IPS-18a (cell line): ENCODE data around the gene ICE1.
"Not testable (repeated sequence)": the region's sequence is repeated elsewhere in the genome, so short reads cannot be mapped to it uniquely, and the experiment has no call there.

Experiments
- H3K27ac ChIP-seq: one replicate; pipeline ENCODE4 v1.5.1; 2013; ENCODE audit warnings: low read length
- H3K27me3 ChIP-seq: one replicate; pipeline ENCODE4 v1.6.1; 2013; ENCODE audit warnings: mild to moderate bottlenecking, low read length; ENCODE audit not compliant: control insufficient read depth, insufficient read depth
- H3K36me3 ChIP-seq: one replicate; pipeline ENCODE4 v1.6.1; 2013; ENCODE audit warnings: low read depth, low read length; ENCODE audit not compliant: control insufficient read depth
- H3K4me1 ChIP-seq: one replicate; pipeline ENCODE4 v1.6.1; 2013; ENCODE audit warnings: low read depth, low read length; ENCODE audit not compliant: control insufficient read depth
- H3K4me3 ChIP-seq: one replicate; pipeline ENCODE4 v1.5.1; 2013; ENCODE audit warnings: low read length
- H3K9ac ChIP-seq: one replicate; pipeline ENCODE4 v1.6.1; 2013; ENCODE audit warnings: mild to moderate bottlenecking, low read length, moderate library complexity
- H3K9me3 ChIP-seq: one replicate; pipeline ENCODE4 v1.6.1; 2013; ENCODE audit warnings: low read depth, low read length; ENCODE audit not compliant: control insufficient read depth

Gene ICE1

GRCh38 chr5:5494489-5495402 lies 72.3 kb downstream of the ICE1 start:
- Histone ChIP-seq H3K4me1 (peaks cover 19% of the 10 kb centered on the region), H3K9ac (no peak overlapping the region), H3K9me3 (no peaks in the 10 kb centered on the region), H3K27ac (no peak overlapping the region), H3K27me3 (peaks cover 20% of the 10 kb centered on the region), H3K4me3 (peak overlapping the region; percentile 54), H3K36me3 (peaks cover 2% of the 10 kb centered on the region)

- peaks cover 20% of the 10 kb centered on the region for H3K27me3 ChIP-seq
- no peak overlapping the region for H3K4me3 ChIP-seq
- H3K9ac ChIP-seq = no peak overlapping the region
- no peaks in the 10 kb centered on the region for H3K9me3 ChIP-seq
- H3K4me1 ChIP-seq = peaks cover 19% of the 10 kb centered on the region
- H3K36me3 ChIP-seq = no peaks in the 10 kb centered on the region
- no peak overlapping the region for H3K27ac ChIP-seq
These were observed 74.8 kb downstream of the ICE1 start for GRCh38 chr5:5497152-5497788.

- no peaks in the 10 kb centered on the region for H3K9me3 ChIP-seq
- H3K9ac ChIP-seq = no peak overlapping the region
- no peak overlapping the region for H3K4me3 ChIP-seq
- no peaks in the 10 kb centered on the region for H3K36me3 ChIP-seq
- H3K27ac ChIP-seq = no peak overlapping the region
- H3K27me3 ChIP-seq = peaks cover 20% of the 10 kb centered on the region
- peaks cover 12% of the 10 kb centered on the region for H3K4me1 ChIP-seq
These were observed 77.0 kb downstream of the ICE1 start for GRCh38 chr5:5499442-5499841.

- H3K27me3 ChIP-seq = no peaks in the 10 kb centered on the region
- no peaks in the 10 kb centered on the region for H3K36me3 ChIP-seq
- H3K9me3 ChIP-seq = no peaks in the 10 kb centered on the region
- no peak overlapping the region for H3K9ac ChIP-seq
- no peak overlapping the region for H3K4me3 ChIP-seq
- H3K27ac ChIP-seq = no peak overlapping the region
- H3K4me1 ChIP-seq = peaks cover 3% of the 10 kb centered on the region
These were observed 81.8 kb downstream of the ICE1 start for GRCh38 chr5:5504325-5504724.

GRCh38 chr5:5505815-5506214 lies 83.3 kb downstream of the ICE1 start:
- no peak overlapping the region for H3K9ac ChIP-seq
- H3K4me3 ChIP-seq = no peak overlapping the region
- no peaks in the 10 kb centered on the region for H3K27me3 ChIP-seq

GRCh38 chr5:5508391-5508790 lies 85.9 kb downstream of the ICE1 start:
- Histone ChIP-seq H3K27ac (no peak overlapping the region), H3K9me3 (no peaks in the 10 kb centered on the region), H3K27me3 (no peaks in the 10 kb centered on the region), H3K36me3 (no peaks in the 10 kb centered on the region), H3K4me3 (no peak overlapping the region), H3K9ac (no peak overlapping the region), H3K4me1 (peaks cover 3% of the 10 kb centered on the region)

More at GRCh38 chr5:5505815-5506214, 83.3 kb downstream of the ICE1 start:
- H3K36me3 ChIP-seq = no peaks in the 10 kb centered on the region
- peaks cover 3% of the 10 kb centered on the region for H3K4me1 ChIP-seq
- no peaks in the 10 kb centered on the region for H3K9me3 ChIP-seq
- H3K27ac ChIP-seq = no peak overlapping the region

GRCh38 chr5:5511904-5512416 lies 89.5 kb downstream of the ICE1 start:
- Histone ChIP-seq H3K27ac (no peak overlapping the region), H3K9ac (no peak overlapping the region), H3K4me1 (peaks cover 2% of the 10 kb centered on the region), H3K36me3 (no peaks in the 10 kb centered on the region), H3K9me3 (no peaks in the 10 kb centered on the region), H3K27me3 (no peaks in the 10 kb centered on the region), H3K4me3 (no peak overlapping the region)

GRCh38 chr5:5512543-5512942 lies 90.1 kb downstream of the ICE1 start:
- Histone ChIP-seq H3K36me3 (no peaks in the 10 kb centered on the region), H3K9me3 (no peaks in the 10 kb centered on the region), H3K9ac (no peak overlapping the region), H3K27me3 (no peaks in the 10 kb centered on the region), H3K4me1 (no peaks in the 10 kb centered on the region), H3K4me3 (no peak overlapping the region), H3K27ac (no peak overlapping the region)

GRCh38 chr5:5520622-5521021 lies 98.1 kb downstream of the ICE1 start:
- not testable (repeated sequence) for H3K9ac ChIP-seq, H3K4me3 ChIP-seq, H3K36me3 ChIP-seq, H3K27ac ChIP-seq, H3K9me3 ChIP-seq, H3K27me3 ChIP-seq
- peaks cover 24% of the 10 kb centered on the region for H3K4me1 ChIP-seq

- Histone ChIP-seq H3K4me1 (peaks cover 24% of the 10 kb centered on the region), H3K27ac (peak overlapping the region; percentile 13), H3K9ac (no peak overlapping the region), H3K27me3 (no peaks in the 10 kb centered on the region), H3K36me3 (no peaks in the 10 kb centered on the region), H3K4me3 (no peak overlapping the region), H3K9me3 (no peaks in the 10 kb centered on the region)
These were observed 98.6 kb downstream of the ICE1 start for GRCh38 chr5:5521029-5521428.

GRCh38 chr5:5521478-5521877 lies 99.0 kb downstream of the ICE1 start:
- Histone ChIP-seq H3K27me3 (no peaks in the 10 kb centered on the region), H3K4me1 (peaks cover 24% of the 10 kb centered on the region), H3K27ac (peak overlapping the region; percentile 13), H3K9me3 (no peaks in the 10 kb centered on the region), H3K4me3 (peak overlapping the region; percentile 4), H3K9ac (no peak overlapping the region), H3K36me3 (no peaks in the 10 kb centered on the region)
